ENCODE results near the gene GZMM. TPM values are rescaled to one million over a fixed set of nuclear protein-coding genes. Genes with fewer than 3 reads are reported as not detected.

The GZMM gene
- polyA plus RNA-seq, 1 donor from 2014 or later: 15.8 TPM

DNA sequence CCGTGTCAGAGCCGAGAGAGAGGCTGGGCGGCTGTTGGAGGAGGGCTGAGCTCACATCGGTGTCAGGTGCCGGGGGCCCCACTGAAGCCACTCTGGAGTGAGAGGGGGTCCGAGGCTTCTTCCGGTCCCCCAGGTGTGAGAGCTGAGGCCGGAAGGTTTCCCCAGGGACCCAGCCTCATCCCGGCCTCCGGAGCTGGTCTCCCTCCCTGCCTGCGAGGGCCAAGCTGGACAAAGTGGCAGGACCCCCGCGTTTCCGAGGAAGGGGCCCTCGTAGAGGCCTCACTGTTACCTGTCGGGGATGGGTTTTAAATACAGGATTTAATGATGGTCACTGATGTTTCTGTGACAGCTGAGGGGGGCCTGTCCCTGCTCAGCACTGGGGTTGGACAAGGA lies 52.4 kb downstream of the GZMM start:
- no peaks in the 10 kb centered on the region for H3K36me3 Mint-ChIP-seq
- H3K4me3 Mint-ChIP-seq: no peak overlapping the region

DNA sequence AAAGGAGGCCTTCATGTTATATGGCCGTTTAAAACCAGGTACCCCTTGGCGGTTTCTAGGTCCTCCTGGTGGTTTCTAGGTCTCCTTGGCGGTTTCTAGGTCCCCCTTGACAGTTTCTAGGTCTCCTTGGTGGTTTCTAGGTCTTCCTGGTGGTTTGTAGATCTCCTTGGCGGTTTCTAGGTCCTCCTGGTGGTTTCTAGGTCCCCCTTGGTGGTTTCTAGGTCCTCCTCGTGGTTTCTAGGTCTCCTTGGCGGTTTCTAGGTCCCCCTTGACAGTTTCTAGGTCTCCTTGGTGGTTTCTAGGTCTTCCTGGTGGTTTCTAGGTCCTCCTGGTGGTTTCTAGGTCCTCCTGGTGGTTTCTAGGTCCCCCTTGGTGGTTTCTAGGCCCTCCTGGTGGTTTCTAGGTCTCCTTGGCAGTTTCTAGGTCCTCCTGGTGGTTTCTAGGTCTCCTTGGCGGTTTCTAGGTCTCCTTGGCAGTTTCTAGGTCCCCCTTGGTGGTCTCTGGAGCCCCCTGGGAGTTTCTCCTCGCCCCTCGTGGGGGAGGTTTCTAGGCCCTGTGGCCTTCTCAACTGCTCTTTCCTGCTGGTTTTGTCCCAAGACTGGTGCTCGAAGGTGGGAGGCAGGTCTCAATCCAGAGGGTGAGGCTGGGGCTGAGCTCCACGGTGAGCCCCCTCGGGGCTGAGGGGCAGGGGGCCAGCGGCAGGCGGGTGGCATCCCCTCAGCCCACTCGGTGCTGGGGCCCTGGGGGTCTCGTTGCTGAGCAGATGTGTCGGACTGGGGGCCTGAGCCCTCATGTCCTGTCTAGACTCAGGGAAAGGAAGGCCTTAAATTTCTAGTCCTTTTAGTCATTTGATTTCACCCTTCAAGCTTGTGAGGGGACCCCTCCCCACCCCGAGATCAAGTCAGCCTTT lies 53.8 kb downstream of the GZMM start:
- Mint-ChIP-seq H3K27ac (peak overlapping the region in 1 of 3 donors; percentile 45), H3K9me3 (peaks cover 0 to 2% (median 0%) of the 10 kb centered on the region in 3 donors), H3K4me3 (no peak overlapping the region), H3K4me1 (peaks cover 0 to 4% (median 2%) of the 10 kb centered on the region in 3 donors), H3K27me3 (peaks cover 6% of the 10 kb centered on the region), H3K36me3 (no peaks in the 10 kb centered on the region)

More for the DNA sequence above, 52.4 kb downstream of the GZMM start:
- H3K27ac Mint-ChIP-seq: no peak overlapping the region
- peaks cover 0 to 4% (median 2%) of the 10 kb centered on the region in 3 donors for H3K4me1 Mint-ChIP-seq
- H3K27me3 Mint-ChIP-seq: peaks cover 11% of the 10 kb centered on the region
- H3K9me3 Mint-ChIP-seq: no peaks in the 10 kb centered on the region

Other genes starting within 250 kb of the GZMM start
- 7.5 TPM for gene MIER2, start 199.3 kb upstream of the GZMM start, polyA plus RNA-seq
- gene C2CD4C, start 134.9 kb upstream of the GZMM start, polyA plus RNA-seq: not detected
- not detected for gene SHC2, start 83.0 kb upstream of the GZMM start, polyA plus RNA-seq
- 0.36 TPM for gene MADCAM1, start 47.6 kb upstream of the GZMM start, polyA plus RNA-seq
- gene TPGS1, start 36.6 kb upstream of the GZMM start, polyA plus RNA-seq: 13.8 TPM
- gene CDC34, start 12.3 kb upstream of the GZMM start, polyA plus RNA-seq: 20.1 TPM
- gene BSG, start 28.5 kb downstream of the GZMM start, polyA plus RNA-seq: 287 TPM
- gene HCN2, start 45.8 kb downstream of the GZMM start, polyA plus RNA-seq: not detected
- 41.9 TPM for gene POLRMT, start 89.5 kb downstream of the GZMM start, polyA plus RNA-seq
- not detected for gene FGF22, start 95.8 kb downstream of the GZMM start, polyA plus RNA-seq
- gene RNF126, start 119.2 kb downstream of the GZMM start, polyA plus RNA-seq: 108 TPM
- gene FSTL3, start 132.3 kb downstream of the GZMM start, polyA plus RNA-seq: 1.7 TPM
- not detected for gene PRSS57, start 151.4 kb downstream of the GZMM start, polyA plus RNA-seq
- gene PALM, start 164.9 kb downstream of the GZMM start, polyA plus RNA-seq: not detected
- not detected for gene MISP, start 207.1 kb downstream of the GZMM start, polyA plus RNA-seq